DND-41 (cell line): ENCODE data around the gene ILK.

ENCODE experiments used
- ATAC-seq: fragments of 200-7000 bp; cut with Tn5 transposase; 3 replicates; pipeline ENCODE4 v1.9.1; 2021; ENCODE audit warnings: low read depth; ENCODE audit not compliant: insufficient read depth
- DNase-seq: peaks from one replicate; pipeline ENCODE4 v3.0.0-alpha.2; 2020
- H2AFZ ChIP-seq: 2 replicates; pipeline ENCODE4 v1.6.0; 2012; ENCODE audit warnings: low read depth, low read length
- H3K27ac ChIP-seq: 2 replicates; pipeline ENCODE4 v1.5.1; 2012; ENCODE audit warnings: low read length, inconsistent platforms
- H3K27me3 ChIP-seq: fragments of 200-600 bp; sonication (generic); 2 replicates; pipeline ENCODE4 v1.6.0; 2012; ENCODE audit warnings: low read length, mild to moderate bottlenecking, inconsistent platforms; ENCODE audit not compliant: insufficient read depth, poor library complexity
- H3K36me3 ChIP-seq: 2 replicates; pipeline ENCODE4 v1.5.1; 2012; ENCODE audit warnings: low read length, inconsistent platforms; ENCODE audit not compliant: insufficient read depth
- H3K4me1 ChIP-seq: 2 replicates; pipeline ENCODE4 v1.5.1; 2012; ENCODE audit warnings: mild to moderate bottlenecking, low read length; ENCODE audit not compliant: insufficient read depth
- H3K4me2 ChIP-seq: 2 replicates; pipeline ENCODE4 v1.6.0; 2012; ENCODE audit warnings: mild to moderate bottlenecking, moderate library complexity, low read length, inconsistent platforms; ENCODE audit not compliant: insufficient read depth
- H3K4me3 ChIP-seq, 2 experiments: fragments of 200-600 bp in 1 of 2; shearing (Covaris generic) in 1 of 2; 2 replicates each; pipeline ENCODE4 v1.5.1; 2012 to 2016; ENCODE audit warnings: inconsistent platforms in 2 of 2, low read length in 2 of 2, mild to moderate bottlenecking in 2 of 2, low read depth in 1 of 2, moderate library complexity in 1 of 2
- H3K79me2 ChIP-seq: 2 replicates; pipeline ENCODE4 v1.6.0; 2012; ENCODE audit warnings: low read length, inconsistent platforms; ENCODE audit not compliant: insufficient read depth
- H3K9ac ChIP-seq: 2 replicates; pipeline ENCODE4 v1.6.0; 2012; ENCODE audit warnings: low read depth, mild to moderate bottlenecking, inconsistent platforms, low read length, moderate library complexity
- H3K9me3 ChIP-seq: 2 replicates; pipeline ENCODE4 v1.5.1; 2012; ENCODE audit warnings: low read length, moderate library complexity, mild to moderate bottlenecking, inconsistent platforms; ENCODE audit not compliant: insufficient read depth, severe bottlenecking
- H4K20me1 ChIP-seq: 2 replicates; pipeline ENCODE4 v1.6.0; 2012; ENCODE audit warnings: low read length; ENCODE audit not compliant: insufficient read depth
- CTCF ChIP-seq: IDR thresholded peaks from 2 replicates; pipeline ENCODE4 v1.5.1; 2012; ENCODE audit warnings: borderline replicate concordance, low read length, moderate library complexity, mild to moderate bottlenecking; ENCODE audit not compliant: poor library complexity, severe bottlenecking; ENCODE audit errors: extremely low read depth
- EZH2 ChIP-seq: IDR thresholded peaks from 3 replicates; pipeline ENCODE4 v1.6.1; 2012; ENCODE audit warnings: borderline replicate concordance, low read depth, mild to moderate bottlenecking, moderate library complexity, low read length, inconsistent platforms; ENCODE audit not compliant: severe bottlenecking

ILK gene

DNA sequence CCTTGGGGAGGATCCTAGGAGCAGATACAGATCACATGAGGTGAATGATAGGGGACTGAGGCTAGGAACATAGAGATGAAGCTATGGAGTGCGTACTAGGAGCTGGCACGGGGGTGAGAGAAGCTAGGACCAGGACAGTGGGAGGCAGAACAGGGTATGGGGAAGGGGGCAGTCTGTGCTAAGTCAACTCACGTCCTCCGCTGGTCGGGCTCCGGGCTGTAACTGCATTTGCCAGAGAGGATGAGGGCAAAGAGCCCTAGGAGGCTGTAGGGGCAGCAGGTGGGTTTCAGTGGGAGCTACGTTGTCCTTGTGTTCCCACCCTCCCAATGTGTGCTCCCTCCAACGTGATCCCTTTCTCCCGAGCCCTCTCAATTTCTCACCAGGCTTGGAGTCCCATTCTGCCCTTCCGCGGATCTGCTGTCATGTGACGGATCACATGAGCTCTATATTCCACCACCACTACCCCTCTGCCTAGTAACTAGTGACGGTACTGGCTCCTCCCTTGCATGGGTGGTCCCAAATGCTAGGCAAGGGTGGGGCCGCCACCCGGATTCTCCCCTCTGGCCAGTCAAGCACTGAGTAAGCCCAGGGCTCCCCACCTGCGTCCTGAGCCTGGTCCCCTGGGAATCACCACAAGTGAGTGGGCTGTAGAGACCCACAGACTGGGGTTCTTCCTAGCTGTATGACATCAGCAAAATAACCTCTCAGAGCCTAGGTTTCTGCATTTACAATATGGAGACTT lies 15.6 kb downstream of the ILK start, which contains the start of gene TPP1:
TPP1 (minus strand) TSS at position 419 of the 742 bp plus-strand sequence; CDS start at position 397, 22 bp downstream.
- Histone ChIP-seq H3K27me3 (no peaks in the 10 kb centered on the region), H3K36me3 (peaks cover 27% of the 10 kb centered on the region), H2AFZ (peak within 1 kb of the TSS; percentile 90), H3K9me3 (no peaks in the 10 kb centered on the region), H3K4me1 (peaks cover 24% of the 10 kb centered on the region), H3K79me2 (peaks cover 24% of the 10 kb centered on the region), H3K4me3 (peak within 1 kb of the TSS; percentile 44 to 81; a peak in 3 of 4 replicates), H3K9ac (peak within 1 kb of the TSS; percentile 65), H4K20me1 (no peaks in the 10 kb centered on the region), H3K4me2 (peak within 1 kb of the TSS; percentile 94), H3K27ac (peak within 1 kb of the TSS; percentile 78)
- TF ChIP-seq CTCF (no peak), EZH2 (no peak)
- DNase-seq (peak; percentile 93), ATAC-seq (peak; percentile 99)

DNA sequence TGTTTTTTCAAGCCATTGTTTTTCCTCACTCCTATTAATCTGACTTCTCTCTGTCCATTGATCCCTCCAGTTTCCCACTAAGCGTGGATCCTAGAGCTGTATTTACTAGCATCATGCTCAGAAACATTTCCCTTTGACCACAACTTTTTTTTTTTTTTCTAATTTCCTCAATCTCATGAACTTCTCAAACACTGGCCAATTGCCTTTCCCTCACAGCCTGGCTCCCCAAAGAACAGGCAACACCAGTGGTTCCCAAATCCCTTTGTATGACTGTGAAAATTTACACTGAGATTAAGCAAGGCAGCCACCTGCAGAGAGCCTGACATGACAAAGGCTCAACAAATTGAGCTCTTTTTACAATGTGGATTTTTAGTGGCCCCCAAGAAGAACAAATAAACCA lies 17.1 kb downstream of the ILK start:
- ATAC-seq (no peak), DNase-seq (no peak)
- H2AFZ ChIP-seq = no peak overlapping the region
- no peak overlapping the region for H3K9ac ChIP-seq
- TF ChIP-seq CTCF (no peak), EZH2 (no peak)
- no peak overlapping the region for H3K4me2 ChIP-seq
- H4K20me1 ChIP-seq = no peaks in the 10 kb centered on the region
- no peaks in the 10 kb centered on the region for H3K27me3 ChIP-seq
- peaks cover 24% of the 10 kb centered on the region for H3K4me1 ChIP-seq
- H3K9me3 ChIP-seq = no peaks in the 10 kb centered on the region
- peaks cover 24% of the 10 kb centered on the region for H3K79me2 ChIP-seq
- H3K36me3 ChIP-seq = peaks cover 17% of the 10 kb centered on the region
- H3K27ac ChIP-seq = no peak overlapping the region
- H3K4me3 ChIP-seq = no peak overlapping the region

DNA sequence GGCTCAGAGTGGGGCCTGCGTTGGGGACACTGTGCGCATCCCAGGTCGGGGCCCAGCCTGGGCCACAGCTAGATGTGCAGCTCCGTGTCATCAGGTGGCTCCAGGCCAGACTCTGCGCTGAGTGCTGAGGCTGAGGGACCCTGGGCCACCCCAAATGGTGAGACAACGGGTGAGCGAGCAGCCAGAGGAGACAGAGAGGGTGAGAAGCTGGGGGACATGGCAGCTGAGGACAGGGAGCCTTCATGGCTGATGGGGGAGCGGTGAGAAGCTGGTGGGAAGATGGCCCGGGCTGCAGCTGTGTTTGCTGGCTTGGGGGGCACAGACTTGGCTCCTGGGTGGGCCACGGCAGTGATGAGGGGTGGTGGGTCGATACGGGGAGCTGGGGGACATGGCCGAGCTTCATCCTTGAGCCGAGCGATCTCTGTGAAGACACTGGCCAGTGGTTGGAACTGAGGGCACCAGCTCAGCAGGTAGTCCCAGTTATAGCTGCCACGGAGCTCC lies 18.2 kb downstream of the ILK start:
- Histone ChIP-seq H3K27me3 (no peaks in the 10 kb centered on the region), H3K9ac (no peak overlapping the region), H3K36me3 (peaks cover 7% of the 10 kb centered on the region), H4K20me1 (no peaks in the 10 kb centered on the region), H3K4me1 (peaks cover 24% of the 10 kb centered on the region), H3K9me3 (no peaks in the 10 kb centered on the region), H3K4me3 (no peak overlapping the region), H3K4me2 (no peak overlapping the region), H3K79me2 (peaks cover 23% of the 10 kb centered on the region), H2AFZ (no peak overlapping the region), H3K27ac (no peak overlapping the region)
- ATAC-seq (no peak), DNase-seq (no peak)
- no peak for TF ChIP-seq CTCF
- TF ChIP-seq EZH2 = no peak
